Progenitor cell of endocrine pancreas (in vitro differentiated cells): Measurements from ENCODE around the gene KLHL9. TPM values are rescaled to one million over a fixed set of nuclear protein-coding genes. Genes with fewer than 3 reads are reported as not detected.

Experiments
- DNase-seq: peaks from one replicate; pipeline ENCODE4 v3.0.0; 2021; ENCODE audit warnings: low spot score; ENCODE audit not compliant: unreplicated experiment
- H3K27ac Mint-ChIP-seq: 2 replicates; pipeline ENCODE4 v1.8.0; 2021; ENCODE audit warnings: mild to moderate bottlenecking, moderate library complexity, mixed read lengths
- H3K27me3 Mint-ChIP-seq: 2 replicates; pipeline ENCODE4 v1.8.0; 2021; ENCODE audit warnings: mixed read lengths
- H3K36me3 Mint-ChIP-seq: 2 replicates; pipeline ENCODE4 v1.8.0; 2022; ENCODE audit warnings: mixed read lengths; ENCODE audit not compliant: insufficient read depth
- H3K4me1 Mint-ChIP-seq: 2 replicates; pipeline ENCODE4 v1.8.0; 2021; ENCODE audit warnings: low read depth, mixed read lengths
- H3K4me3 Mint-ChIP-seq: 2 replicates; pipeline ENCODE4 v1.8.0; 2021; ENCODE audit warnings: low read depth, mild to moderate bottlenecking, moderate library complexity, mixed read lengths
- H3K9me3 Mint-ChIP-seq: 2 replicates; pipeline ENCODE4 v1.8.0; 2021; ENCODE audit warnings: low read depth, mixed read lengths
- total RNA-seq: library from RNA; stranded (reverse); gene quantifications from 2 replicates; pipeline ENCODE4 v1.2.1, GENCODE V29; 2021
- TF ChIP-seq, protein P1 (sequence below): fragments of 200-600 bp; sonication (generic); IDR thresholded peaks from one replicate; pipeline ENCODE4 v1.5.0; 2021; ENCODE audit warnings: antibody characterized with exemption, mild to moderate bottlenecking; ENCODE audit not compliant: unreplicated experiment

The KLHL9 gene
- total RNA-seq, 1 donor from 2014 or later, result 35.9 TPM

DNA sequence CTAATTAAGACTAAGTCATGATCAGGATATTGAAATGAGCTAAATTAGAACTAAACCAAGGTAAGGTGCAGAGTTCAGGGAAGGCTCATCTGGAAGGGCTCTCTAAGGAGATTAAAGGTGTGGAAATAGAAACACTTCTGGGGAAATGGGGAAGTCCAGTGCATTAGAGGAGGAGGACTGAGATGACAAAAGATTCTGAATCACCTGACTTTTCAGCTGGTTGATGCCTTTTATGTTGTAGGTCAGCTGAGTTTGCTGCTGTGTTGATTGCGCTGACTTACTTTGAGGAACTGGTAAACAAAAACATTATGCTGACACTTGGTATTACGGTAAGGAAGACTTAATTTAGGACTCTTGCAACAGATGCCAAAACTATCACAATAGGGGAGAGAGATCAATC lies 53.9 kb downstream of the KLHL9 start:
- H3K27ac Mint-ChIP-seq, result no peak overlapping the region
- no peaks in the 10 kb centered on the region for H3K36me3 Mint-ChIP-seq
- no peak overlapping the region for H3K4me3 Mint-ChIP-seq
- H3K4me1 Mint-ChIP-seq, result no peaks in the 10 kb centered on the region
- no peaks in the 10 kb centered on the region for H3K9me3 Mint-ChIP-seq
- H3K27me3 Mint-ChIP-seq, result peaks cover 49% of the 10 kb centered on the region
- TF ChIP-seq, protein P1, sequence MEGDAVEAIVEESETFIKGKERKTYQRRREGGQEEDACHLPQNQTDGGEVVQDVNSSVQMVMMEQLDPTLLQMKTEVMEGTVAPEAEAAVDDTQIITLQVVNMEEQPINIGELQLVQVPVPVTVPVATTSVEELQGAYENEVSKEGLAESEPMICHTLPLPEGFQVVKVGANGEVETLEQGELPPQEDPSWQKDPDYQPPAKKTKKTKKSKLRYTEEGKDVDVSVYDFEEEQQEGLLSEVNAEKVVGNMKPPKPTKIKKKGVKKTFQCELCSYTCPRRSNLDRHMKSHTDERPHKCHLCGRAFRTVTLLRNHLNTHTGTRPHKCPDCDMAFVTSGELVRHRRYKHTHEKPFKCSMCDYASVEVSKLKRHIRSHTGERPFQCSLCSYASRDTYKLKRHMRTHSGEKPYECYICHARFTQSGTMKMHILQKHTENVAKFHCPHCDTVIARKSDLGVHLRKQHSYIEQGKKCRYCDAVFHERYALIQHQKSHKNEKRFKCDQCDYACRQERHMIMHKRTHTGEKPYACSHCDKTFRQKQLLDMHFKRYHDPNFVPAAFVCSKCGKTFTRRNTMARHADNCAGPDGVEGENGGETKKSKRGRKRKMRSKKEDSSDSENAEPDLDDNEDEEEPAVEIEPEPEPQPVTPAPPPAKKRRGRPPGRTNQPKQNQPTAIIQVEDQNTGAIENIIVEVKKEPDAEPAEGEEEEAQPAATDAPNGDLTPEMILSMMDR, result no peak
- DNase-seq, result no peak

Other genes starting within 250 kb of the KLHL9 start
- gene IFNW1, start 193.6 kb downstream of the KLHL9 start, total RNA-seq, result not detected in 2 replicates
- not detected in 2 replicates for gene IFNA21, start 168.7 kb downstream of the KLHL9 start, total RNA-seq
- gene IFNA4, start 147.8 kb downstream of the KLHL9 start, total RNA-seq, result not detected in 2 replicates
- gene IFNA7, start 133.2 kb downstream of the KLHL9 start, total RNA-seq, result not detected in 2 replicates
- gene IFNA10, start 128.3 kb downstream of the KLHL9 start, total RNA-seq, result not detected in 2 replicates
- not detected in 2 replicates for gene IFNA16, start 118.1 kb downstream of the KLHL9 start, total RNA-seq
- not detected in 2 replicates for gene IFNA17, start 107.2 kb downstream of the KLHL9 start, total RNA-seq
- gene IFNA14, start 95.4 kb downstream of the KLHL9 start, total RNA-seq, result not detected in 2 replicates
- gene IFNA5, start 30.1 kb downstream of the KLHL9 start, total RNA-seq, result not detected in 2 replicates
- gene IFNA6, start 15.5 kb upstream of the KLHL9 start, total RNA-seq, result not detected in 2 replicates
- not detected in 2 replicates for gene IFNA13, start 32.7 kb upstream of the KLHL9 start, total RNA-seq
- not detected in 2 replicates for gene IFNA2, start 50.0 kb upstream of the KLHL9 start, total RNA-seq
- not detected in 2 replicates for gene IFNA8, start 73.7 kb upstream of the KLHL9 start, total RNA-seq
- not detected in 2 replicates for gene IFNA1, start 105.0 kb upstream of the KLHL9 start, total RNA-seq
- 2.5 and 3.6 TPM in 2 replicates for gene IFNE, start 146.9 kb upstream of the KLHL9 start, total RNA-seq